ENCODE measurements around the gene BDH1. TPM values are rescaled to one million over a fixed set of nuclear protein-coding genes. Genes with fewer than 3 reads are reported as not detected.
A peak's percentile ranks its signal among the peaks of the same experiment; 100 is the strongest.

BDH1 gene
- total and polyA plus RNA-seq, 2 of the 13 experiments (the other 11 are each of a cell fraction or from before 2014, with no cell fraction given), result 21.2 to 71.9 TPM

- TF ChIP-seq ZNF318 (CRISPR knock-in tag; IDR thresholded peaks at IDR 0.05) (no peak), HBP1 (CRISPR knock-in tag; IDR thresholded peaks at IDR 0.05; ENCODE audit: low read depth) (no peak), RNF2 (conservative IDR thresholded peaks at IDR 0.05; ENCODE audit: low read depth) (no peak), RAD51 (IDR thresholded peaks at IDR 0.05; ENCODE audit: borderline replicate concordance) (no peak), ZNF674 (CRISPR knock-in tag; IDR thresholded peaks at IDR 0.05; ENCODE audit: low read depth) (no peak), GATAD1 (CRISPR knock-in tag; IDR thresholded peaks at IDR 0.05) (no peak; the same call in 1 of the 2 replicates), HOXA5 (CRISPR knock-in tag; IDR thresholded peaks at IDR 0.05) (no peak), JUNB (CRISPR knock-in tag; IDR thresholded peaks at IDR 0.05; ENCODE audit: borderline replicate concordance) (no peak), ZNF704 (CRISPR knock-in tag; IDR thresholded peaks at IDR 0.05; ENCODE audit: borderline replicate concordance) (0 out of 2 replicates have a peak, but pooled peaks have one; percentile 57)
- TF ChIP-seq, protein P1, sequence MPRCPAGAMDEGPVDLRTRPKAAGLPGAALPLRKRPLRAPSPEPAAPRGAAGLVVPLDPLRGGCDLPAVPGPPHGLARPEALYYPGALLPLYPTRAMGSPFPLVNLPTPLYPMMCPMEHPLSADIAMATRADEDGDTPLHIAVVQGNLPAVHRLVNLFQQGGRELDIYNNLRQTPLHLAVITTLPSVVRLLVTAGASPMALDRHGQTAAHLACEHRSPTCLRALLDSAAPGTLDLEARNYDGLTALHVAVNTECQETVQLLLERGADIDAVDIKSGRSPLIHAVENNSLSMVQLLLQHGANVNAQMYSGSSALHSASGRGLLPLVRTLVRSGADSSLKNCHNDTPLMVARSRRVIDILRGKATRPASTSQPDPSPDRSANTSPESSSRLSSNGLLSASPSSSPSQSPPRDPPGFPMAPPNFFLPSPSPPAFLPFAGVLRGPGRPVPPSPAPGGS (CRISPR knock-in tag; IDR thresholded peaks at IDR 0.05), result no peak
- TF ChIP-seq, protein P2, sequence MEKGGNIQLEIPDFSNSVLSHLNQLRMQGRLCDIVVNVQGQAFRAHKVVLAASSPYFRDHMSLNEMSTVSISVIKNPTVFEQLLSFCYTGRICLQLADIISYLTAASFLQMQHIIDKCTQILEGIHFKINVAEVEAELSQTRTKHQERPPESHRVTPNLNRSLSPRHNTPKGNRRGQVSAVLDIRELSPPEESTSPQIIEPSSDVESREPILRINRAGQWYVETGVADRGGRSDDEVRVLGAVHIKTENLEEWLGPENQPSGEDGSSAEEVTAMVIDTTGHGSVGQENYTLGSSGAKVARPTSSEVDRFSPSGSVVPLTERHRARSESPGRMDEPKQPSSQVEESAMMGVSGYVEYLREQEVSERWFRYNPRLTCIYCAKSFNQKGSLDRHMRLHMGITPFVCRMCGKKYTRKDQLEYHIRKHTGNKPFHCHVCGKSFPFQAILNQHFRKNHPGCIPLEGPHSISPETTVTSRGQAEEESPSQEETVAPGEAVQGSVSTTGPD (CRISPR knock-in tag; IDR thresholded peaks at IDR 0.05), result no peak
Observed at GRCh38 chr3:197471221-197472010, 84.4 kb downstream of the BDH1 start (continued).
